Measurements from ENCODE around the gene FARSB.

FARSB gene

DNA sequence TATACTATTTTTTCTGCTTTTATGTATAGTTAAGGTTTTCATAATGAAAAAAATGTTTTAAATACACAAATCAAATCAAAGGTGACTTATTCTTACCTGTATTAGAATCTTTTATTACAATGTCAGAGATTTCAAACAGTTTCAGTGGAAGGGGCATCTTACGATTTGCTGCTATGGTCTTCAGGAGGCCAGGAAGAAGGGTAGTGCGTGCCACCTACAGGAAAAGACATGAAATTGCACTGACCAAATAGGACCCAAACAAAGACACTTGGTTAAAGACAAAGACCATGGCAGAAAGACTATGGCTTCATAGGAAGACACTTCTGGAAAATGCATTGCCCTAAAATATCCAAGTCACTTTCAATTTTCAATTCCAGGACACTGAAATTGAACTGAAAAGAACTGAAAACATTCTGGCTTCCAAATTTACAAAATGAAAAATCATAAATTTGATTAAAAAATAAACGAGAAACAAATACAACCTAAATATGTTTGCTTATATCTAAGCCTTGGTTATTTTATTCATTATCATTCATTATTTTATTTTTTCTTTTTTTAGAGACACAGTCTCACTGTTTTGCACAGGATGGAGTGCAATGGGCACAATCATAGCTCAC lies 42.1 kb downstream of the FARSB start:
- no peak for DNase-seq (ENCODE audit: low read depth)
- TF ChIP-seq, protein P1, sequence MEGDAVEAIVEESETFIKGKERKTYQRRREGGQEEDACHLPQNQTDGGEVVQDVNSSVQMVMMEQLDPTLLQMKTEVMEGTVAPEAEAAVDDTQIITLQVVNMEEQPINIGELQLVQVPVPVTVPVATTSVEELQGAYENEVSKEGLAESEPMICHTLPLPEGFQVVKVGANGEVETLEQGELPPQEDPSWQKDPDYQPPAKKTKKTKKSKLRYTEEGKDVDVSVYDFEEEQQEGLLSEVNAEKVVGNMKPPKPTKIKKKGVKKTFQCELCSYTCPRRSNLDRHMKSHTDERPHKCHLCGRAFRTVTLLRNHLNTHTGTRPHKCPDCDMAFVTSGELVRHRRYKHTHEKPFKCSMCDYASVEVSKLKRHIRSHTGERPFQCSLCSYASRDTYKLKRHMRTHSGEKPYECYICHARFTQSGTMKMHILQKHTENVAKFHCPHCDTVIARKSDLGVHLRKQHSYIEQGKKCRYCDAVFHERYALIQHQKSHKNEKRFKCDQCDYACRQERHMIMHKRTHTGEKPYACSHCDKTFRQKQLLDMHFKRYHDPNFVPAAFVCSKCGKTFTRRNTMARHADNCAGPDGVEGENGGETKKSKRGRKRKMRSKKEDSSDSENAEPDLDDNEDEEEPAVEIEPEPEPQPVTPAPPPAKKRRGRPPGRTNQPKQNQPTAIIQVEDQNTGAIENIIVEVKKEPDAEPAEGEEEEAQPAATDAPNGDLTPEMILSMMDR (IDR thresholded peaks at IDR 0.05; ENCODE audit: control insufficient read depth, insufficient read depth, low read depth, low read length, missing control alignments): peak; percentile 81
- no peak overlapping the region for H3K4me3 ChIP-seq (ENCODE audit: control insufficient read depth, low read depth, low read length)

DNA sequence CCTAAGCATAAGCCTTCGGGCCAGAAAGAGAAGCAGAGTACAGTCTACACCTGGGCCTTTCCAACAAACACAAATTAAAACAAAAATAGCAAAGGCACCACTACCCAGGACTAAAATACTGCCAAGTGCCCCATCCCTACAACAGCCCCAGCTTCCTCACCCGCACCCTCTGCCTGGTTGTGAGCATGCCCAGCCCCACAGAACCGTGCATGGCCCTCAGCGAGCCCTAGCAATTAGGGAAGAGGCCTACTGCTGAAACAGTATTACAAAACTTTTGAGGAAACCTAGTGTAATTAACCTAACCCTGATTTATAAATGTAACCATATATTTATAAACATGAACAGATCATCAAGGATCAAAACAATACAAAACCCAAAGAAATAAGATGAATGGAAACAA lies 44.2 kb downstream of the FARSB start:
- TF ChIP-seq, protein P1 (IDR thresholded peaks at IDR 0.05; ENCODE audit: control insufficient read depth, insufficient read depth, low read depth, low read length, missing control alignments): no peak
- DNase-seq (ENCODE audit: low read depth): no peak
- no peak overlapping the region for H3K4me3 ChIP-seq (ENCODE audit: control insufficient read depth, low read depth, low read length)

DNA sequence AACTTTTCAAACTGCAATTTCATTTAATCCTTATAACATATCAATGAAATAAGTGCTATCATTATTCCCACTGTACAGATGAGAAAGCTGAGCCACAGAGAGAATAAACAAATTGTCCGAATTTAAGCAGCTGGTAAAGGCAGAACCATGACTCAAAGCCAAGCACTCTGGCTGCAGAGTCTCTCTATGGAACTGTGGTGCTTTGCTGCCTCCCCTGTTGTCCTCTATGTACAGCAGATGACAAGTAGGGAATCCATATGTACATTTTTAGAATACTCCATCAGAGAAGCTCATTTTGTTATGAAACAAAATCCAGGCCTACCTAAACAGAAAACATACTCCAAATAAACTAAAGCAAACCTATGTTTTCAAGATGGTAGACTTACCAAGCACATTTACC lies 45.1 kb downstream of the FARSB start:
- TF ChIP-seq, protein P1 (IDR thresholded peaks at IDR 0.05; ENCODE audit: control insufficient read depth, insufficient read depth, low read depth, low read length, missing control alignments): no peak
- DNase-seq (ENCODE audit: low read depth): no peak
- H3K4me3 ChIP-seq (ENCODE audit: control insufficient read depth, low read depth, low read length): no peak overlapping the region

DNA sequence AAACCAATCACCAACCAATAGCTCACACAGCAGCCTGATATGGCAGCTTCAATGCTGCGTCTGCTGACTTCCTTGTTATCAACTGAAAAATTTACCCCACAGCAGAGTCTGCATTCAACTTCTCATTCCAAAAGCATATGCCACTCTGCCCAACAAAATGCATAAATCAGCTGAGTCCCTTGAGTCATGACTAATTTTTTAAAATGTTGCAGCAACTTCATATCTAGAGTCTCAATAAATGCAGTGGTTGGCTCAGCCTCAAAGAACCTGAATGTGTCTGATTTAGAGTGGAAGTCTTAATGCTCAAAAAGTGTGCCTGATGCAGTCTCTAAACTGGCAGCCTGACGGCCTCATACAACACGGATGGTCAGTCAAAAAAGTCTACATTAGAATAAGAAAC lies 46.5 kb downstream of the FARSB start:
- TF ChIP-seq, protein P1 (IDR thresholded peaks at IDR 0.05; ENCODE audit: control insufficient read depth, insufficient read depth, low read depth, low read length, missing control alignments): no peak
- DNase-seq (ENCODE audit: low read depth): no peak
- H3K4me3 ChIP-seq (ENCODE audit: control insufficient read depth, low read depth, low read length): no peak overlapping the region

DNA sequence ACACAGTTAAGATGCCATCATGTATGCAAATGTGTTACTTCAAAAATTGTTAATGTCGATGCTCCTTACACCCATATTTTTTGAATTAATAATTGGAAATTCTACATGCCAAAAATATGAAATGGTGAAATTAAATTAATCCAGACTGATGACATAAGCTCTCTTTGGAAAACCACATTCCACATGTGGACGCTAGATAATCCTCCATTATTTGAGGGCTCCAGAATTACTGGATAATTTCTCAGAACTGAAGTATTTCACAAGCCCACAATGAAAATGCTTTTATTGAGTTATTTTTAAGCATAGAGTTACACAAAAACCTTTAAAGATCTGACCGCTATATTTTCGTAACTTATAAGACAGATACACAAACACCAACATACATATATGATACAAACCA lies 47.8 kb downstream of the FARSB start:
- H3K4me3 ChIP-seq (ENCODE audit: control insufficient read depth, low read depth, low read length): no peak overlapping the region
- no peak for DNase-seq (ENCODE audit: low read depth)
- TF ChIP-seq, protein P1 (IDR thresholded peaks at IDR 0.05; ENCODE audit: control insufficient read depth, insufficient read depth, low read depth, low read length, missing control alignments): no peak

DNA sequence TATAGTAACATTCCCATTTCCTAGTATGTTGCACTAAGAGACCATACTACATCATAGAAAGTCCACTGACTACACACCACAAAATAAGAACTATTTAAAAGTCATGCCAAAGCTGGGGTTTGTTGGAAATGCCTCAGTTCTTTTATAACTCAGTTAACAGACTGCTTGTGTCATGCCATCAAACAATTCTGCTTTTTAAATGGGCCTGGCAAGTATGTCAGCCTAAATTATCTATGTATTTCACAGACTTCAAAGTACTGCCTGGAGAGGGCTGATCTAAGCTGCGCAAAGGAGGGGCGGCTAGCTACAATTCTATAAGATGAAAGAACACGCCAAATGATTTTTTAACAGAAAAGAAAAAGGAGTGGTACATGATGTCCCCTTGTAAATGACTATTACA lies 49.6 kb downstream of the FARSB start:
- DNase-seq (ENCODE audit: low read depth): no peak
- TF ChIP-seq, protein P1 (IDR thresholded peaks at IDR 0.05; ENCODE audit: control insufficient read depth, insufficient read depth, low read depth, low read length, missing control alignments): no peak

More for the DNA sequence above, 49.6 kb downstream of the FARSB start:
- H3K4me3 ChIP-seq (ENCODE audit: control insufficient read depth, low read depth, low read length): no peak overlapping the region
